ENCODE measurements around the gene KIF20A. TPM values are rescaled to one million over a fixed set of nuclear protein-coding genes. Genes with fewer than 3 reads are reported as not detected.
A peak's percentile ranks its signal among the peaks of the same experiment; 100 is the strongest.
"Not testable (repeated sequence)": the region's sequence is repeated elsewhere in the genome, so short reads cannot be mapped to it uniquely, and the experiment has no call there.

Gene KIF20A
- total RNA-seq, 2 donors from 2014 or later = 10.4 to 35.7 TPM

GRCh38 chr5:138140268-138140667, 38.6 kb upstream of the KIF20A start:
- H3K36me3 ChIP-seq = no peaks in the 10 kb centered on the region
- no peaks in the 10 kb centered on the region for H3K27me3 ChIP-seq
- DNase-seq = no peak
- intact Hi-C loops (cut with DNase I) = no loop called here
- TF ChIP-seq, protein P1, sequence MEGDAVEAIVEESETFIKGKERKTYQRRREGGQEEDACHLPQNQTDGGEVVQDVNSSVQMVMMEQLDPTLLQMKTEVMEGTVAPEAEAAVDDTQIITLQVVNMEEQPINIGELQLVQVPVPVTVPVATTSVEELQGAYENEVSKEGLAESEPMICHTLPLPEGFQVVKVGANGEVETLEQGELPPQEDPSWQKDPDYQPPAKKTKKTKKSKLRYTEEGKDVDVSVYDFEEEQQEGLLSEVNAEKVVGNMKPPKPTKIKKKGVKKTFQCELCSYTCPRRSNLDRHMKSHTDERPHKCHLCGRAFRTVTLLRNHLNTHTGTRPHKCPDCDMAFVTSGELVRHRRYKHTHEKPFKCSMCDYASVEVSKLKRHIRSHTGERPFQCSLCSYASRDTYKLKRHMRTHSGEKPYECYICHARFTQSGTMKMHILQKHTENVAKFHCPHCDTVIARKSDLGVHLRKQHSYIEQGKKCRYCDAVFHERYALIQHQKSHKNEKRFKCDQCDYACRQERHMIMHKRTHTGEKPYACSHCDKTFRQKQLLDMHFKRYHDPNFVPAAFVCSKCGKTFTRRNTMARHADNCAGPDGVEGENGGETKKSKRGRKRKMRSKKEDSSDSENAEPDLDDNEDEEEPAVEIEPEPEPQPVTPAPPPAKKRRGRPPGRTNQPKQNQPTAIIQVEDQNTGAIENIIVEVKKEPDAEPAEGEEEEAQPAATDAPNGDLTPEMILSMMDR (IDR thresholded peaks at IDR 0.05) = no peak
- H3K4me3 ChIP-seq = no peak overlapping the region
- no peaks in the 10 kb centered on the region for H3K9me3 ChIP-seq
- H3K9ac ChIP-seq (ENCODE audit: low read depth in 2 of 2, low read length in 2 of 2) = no peak overlapping the region
- H3K4me1 ChIP-seq = no peaks in the 10 kb centered on the region
- no peak overlapping the region for H3K27ac ChIP-seq

GRCh38 chr5:138141734-138142133, 37.2 kb upstream of the KIF20A start:
- Histone ChIP-seq H3K9ac (ENCODE audit: low read depth in 2 of 2, low read length in 2 of 2) (no peak overlapping the region), H3K4me3 (no peak overlapping the region), H3K27me3 (no peaks in the 10 kb centered on the region), H3K27ac (no peak overlapping the region), H3K4me1 (no peaks in the 10 kb centered on the region), H3K36me3 (no peaks in the 10 kb centered on the region), H3K9me3 (no peaks in the 10 kb centered on the region)
- TF ChIP-seq, protein P1 (IDR thresholded peaks at IDR 0.05) = no peak
- intact Hi-C loops (cut with DNase I) = no loop called here
- DNase-seq = no peak

- H3K4me3 ChIP-seq; H3K27me3 ChIP-seq; H3K36me3 ChIP-seq; DNase-seq; H3K9me3 ChIP-seq; H3K9ac ChIP-seq (ENCODE audit: low read depth in 2 of 2, low read length in 2 of 2); intact Hi-C loops (cut with DNase I); H3K27ac ChIP-seq; H3K4me1 ChIP-seq: not testable (repeated sequence)
These were observed 35.3 kb upstream of the KIF20A start for GRCh38 chr5:138143578-138143977.

DNA sequence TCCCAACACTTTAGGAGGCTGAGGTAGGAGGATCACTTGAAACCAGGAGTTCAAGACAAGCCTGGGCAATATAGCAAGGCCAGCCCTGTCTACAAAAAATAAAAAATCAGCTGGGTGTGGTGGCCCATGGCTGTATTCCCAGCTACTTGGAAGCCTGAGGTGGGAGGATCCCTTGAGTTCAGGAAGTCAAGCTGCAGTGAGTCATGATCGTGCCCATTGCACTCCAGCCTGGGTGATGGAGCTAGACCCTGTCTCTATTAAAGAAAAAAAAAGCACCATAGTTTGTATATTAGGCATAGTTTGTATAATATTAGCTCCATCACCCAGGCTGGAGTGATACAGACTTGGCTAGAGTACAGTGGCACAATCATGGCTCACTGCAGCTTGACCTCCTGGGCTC, 30.1 kb upstream of the KIF20A start:
- no peaks in the 10 kb centered on the region for H3K9me3 ChIP-seq
- no peak overlapping the region for H3K9ac ChIP-seq (ENCODE audit: low read depth in 2 of 2, low read length in 2 of 2)
- H3K27me3 ChIP-seq = no peaks in the 10 kb centered on the region
- TF ChIP-seq, protein P1 (IDR thresholded peaks at IDR 0.05) = no peak
- no peak overlapping the region for H3K27ac ChIP-seq
- H3K36me3 ChIP-seq = no peaks in the 10 kb centered on the region
- peak; percentile 60 for DNase-seq
- intact Hi-C loops (cut with DNase I) = no loop called here
- no peaks in the 10 kb centered on the region for H3K4me1 ChIP-seq
- H3K4me3 ChIP-seq = no peak overlapping the region

DNA sequence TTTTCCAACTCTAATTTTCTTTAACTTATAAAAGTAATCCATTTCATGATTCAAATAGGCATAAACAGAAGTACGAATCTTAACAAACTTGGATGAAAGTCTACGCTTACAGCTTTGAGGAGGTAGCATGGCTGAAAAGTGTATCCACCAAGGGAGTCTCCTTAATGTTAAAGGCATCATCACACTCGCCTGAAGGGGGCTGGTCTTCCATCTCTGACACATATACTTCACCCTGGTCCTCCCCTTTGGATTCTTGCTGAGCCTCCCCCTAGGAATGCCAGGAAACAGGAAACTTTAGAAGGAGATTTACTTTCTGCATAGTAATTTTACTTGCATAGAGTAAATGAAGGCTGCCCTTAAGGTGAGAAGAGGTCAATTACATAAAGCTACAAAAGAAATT, 29.4 kb upstream of the KIF20A start:
- H3K9me3 ChIP-seq = no peaks in the 10 kb centered on the region
- TF ChIP-seq, protein P1 (IDR thresholded peaks at IDR 0.05) = no peak
- H3K9ac ChIP-seq (ENCODE audit: low read depth in 2 of 2, low read length in 2 of 2) = no peak overlapping the region
- no peaks in the 10 kb centered on the region for H3K27me3 ChIP-seq
- no peak overlapping the region for H3K27ac ChIP-seq
- no peaks in the 10 kb centered on the region for H3K36me3 ChIP-seq
- H3K4me3 ChIP-seq = no peak overlapping the region
- H3K4me1 ChIP-seq = no peaks in the 10 kb centered on the region
- DNase-seq = no peak
- intact Hi-C loops (cut with DNase I) = no loop called here

GRCh38 chr5:138155977-138156376, 22.9 kb upstream of the KIF20A start:
- intact Hi-C loops (cut with DNase I) = loop anchor here (10.0 kb wide), 1 partner anchor 381 kb away; no protein-coding TSS in a partner anchor
- H3K9ac ChIP-seq (ENCODE audit: low read depth in 2 of 2, low read length in 2 of 2); H3K27ac ChIP-seq; H3K27me3 ChIP-seq; H3K4me3 ChIP-seq; H3K4me1 ChIP-seq; DNase-seq; H3K9me3 ChIP-seq: not testable (repeated sequence)
- H3K36me3 ChIP-seq = peaks cover 16% of the 10 kb centered on the region

DNA sequence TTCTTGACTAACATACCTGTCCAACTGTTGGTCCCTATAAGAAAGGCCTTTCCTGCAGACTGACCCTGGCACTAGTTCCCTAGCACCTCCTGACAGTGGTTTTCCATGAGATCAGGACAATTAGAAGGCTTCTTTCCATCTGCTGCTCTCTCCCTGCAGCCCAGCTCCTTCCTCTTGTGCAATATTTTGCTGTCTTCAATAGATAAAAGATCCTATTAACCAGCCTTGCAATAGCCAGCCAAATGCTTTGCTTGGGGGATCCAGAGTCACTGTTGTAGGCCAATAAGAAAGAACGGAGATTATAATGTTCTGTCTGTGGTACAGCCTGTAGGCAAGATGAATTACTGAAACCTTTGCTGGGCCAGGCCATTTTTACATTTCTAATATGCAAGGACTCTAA, 21.3 kb upstream of the KIF20A start:
- H3K4me1 ChIP-seq = no peaks in the 10 kb centered on the region
- no peak overlapping the region for H3K27ac ChIP-seq
- H3K9me3 ChIP-seq = no peaks in the 10 kb centered on the region
- no peaks in the 10 kb centered on the region for H3K27me3 ChIP-seq
- no peak for DNase-seq
- no peak overlapping the region for H3K9ac ChIP-seq (ENCODE audit: low read depth in 2 of 2, low read length in 2 of 2)
- intact Hi-C loops (cut with DNase I) = loop anchor here (10.0 kb wide), 1 partner anchor 383 kb away; no protein-coding TSS in a partner anchor
- peaks cover 28% of the 10 kb centered on the region for H3K36me3 ChIP-seq
- no peak overlapping the region for H3K4me3 ChIP-seq
- TF ChIP-seq, protein P1 (IDR thresholded peaks at IDR 0.05) = no peak
